K562 (cell line): ENCODE measurements around the gene SP6. TPM values are rescaled to one million over a fixed set of nuclear protein-coding genes. Genes with fewer than 3 reads are reported as not detected.

ENCODE experiments used
- ATF1 ChIP-seq, 2 experiments: fragments of 450-650 bp in 1 of 2; IDR thresholded peaks; 2 replicates each; pipeline ENCODE4 v1.6.1; 2016; ENCODE audit warnings: missing compliant biosample characterization in 1 of 2, missing genetic modification characterization in 1 of 2
- BACH1 ChIP-seq: fragments of 200-800 bp; sonication (Bioruptor generic); IDR thresholded peaks from 2 replicates; pipeline ENCODE4 v1.6.1; 2016; ENCODE audit warnings: missing genetic modification characterization, missing compliant biosample characterization
- CBFB ChIP-seq: sonication (generic); formaldehyde crosslinking; IDR thresholded peaks from 2 replicates; pipeline ENCODE4 v1.4.0; 2020; ENCODE audit warnings: mild to moderate bottlenecking, missing genetic modification reagents
- FOXK2 ChIP-seq, 2 experiments: fragments of 450-650 bp; IDR thresholded peaks in 1 of 2; conservative IDR thresholded peaks in 1 of 2; 2 replicates each; pipeline ENCODE4 v1.6.1; 2016; ENCODE audit warnings: low read depth in 2 of 2, mild to moderate bottlenecking in 1 of 2
- KHSRP ChIP-seq: fragments of 450-650 bp; IDR thresholded peaks from 2 replicates; pipeline ENCODE4 v1.6.1; 2017
- NCOR1 ChIP-seq: fragments of 450-650 bp; IDR thresholded peaks from 2 replicates; pipeline ENCODE4 v1.6.1; 2016; ENCODE audit warnings: mild to moderate bottlenecking, moderate library complexity
- NFE2 ChIP-seq: IDR thresholded peaks from 2 replicates; pipeline ENCODE4 v1.6.1; 2014; ENCODE audit warnings: antibody characterized with exemption, low read depth
- NRF1 ChIP-seq, 2 experiments: fragments of 450-650 bp; IDR thresholded peaks in 1 of 2; conservative IDR thresholded peaks in 1 of 2; 2 replicates each; pipeline ENCODE4 v1.6.1; 2014; ENCODE audit warnings: mild to moderate bottlenecking in 2 of 2
- SMARCA5 ChIP-seq: fragments of 450-650 bp; IDR thresholded peaks from 2 replicates; pipeline ENCODE4 v1.6.1; 2016
- SREBF1 ChIP-seq: fragments of 150-350 bp; IDR thresholded peaks from 2 replicates; pipeline ENCODE4 v1.6.1; 2014; ENCODE audit warnings: antibody characterized with exemption, low read depth, low read length, borderline replicate concordance
- VEZF1 ChIP-seq: fragments of 200-800 bp; sonication (Bioruptor generic); IDR thresholded peaks from 2 replicates; pipeline ENCODE4 v1.6.1; 2017; ENCODE audit warnings: missing genetic modification characterization, missing compliant biosample characterization
- ZEB2 ChIP-seq: fragments of 450-650 bp; IDR thresholded peaks from 2 replicates; pipeline ENCODE4 v1.6.1; 2016
- ZNF561 ChIP-seq: fragments of 450-650 bp; formaldehyde crosslinking; conservative IDR thresholded peaks from 2 replicates; pipeline ENCODE4 v1.4.0; 2020; ENCODE audit warnings: mild to moderate bottlenecking, moderate library complexity
- ZNF57 ChIP-seq: fragments of 450-650 bp; formaldehyde crosslinking; IDR thresholded peaks from 2 replicates; pipeline ENCODE4 v1.4.0; 2020; ENCODE audit warnings: mild to moderate bottlenecking, moderate library complexity
- ZNF583 ChIP-seq: fragments of 250-450 bp; sonication (Bioruptor Pico); IDR thresholded peaks from 2 replicates; pipeline ENCODE4 v1.4.0; 2020
- polyA plus RNA-seq, 8 experiments: library from polyadenylated mRNA; depleted of rRNA in 4 of 8; stranded (reverse) in 5 of 8; unstranded in 3 of 8; fragments of >200 nt; fragmentation: Nextera tagmentation in 2 of 8; fragmentation: Illumina TruSeq in 1 of 8; extraction: Ambion mirVana in 2 of 8; extraction: Trizol in 1 of 8; gene quantifications; 2 replicates each; pipeline versions ENCODE4 v1.2.1 to v1.2.3, GENCODE V29; 2011 to 2014; ENCODE audit warnings: inconsistent platforms in 1 of 8, missing spikeins in 1 of 8
- total RNA-seq, 7 experiments: library from RNA; depleted of rRNA in 6 of 7; stranded (reverse); fragments of >200 nt in 6 of 7; fragmentation: Illumina TruSeq in 2 of 7; extraction: Trizol in 2 of 7; gene quantifications; 2 replicates each; pipeline versions ENCODE4 v1.2.1 to v1.2.3, GENCODE V29; 2011 to 2021; ENCODE audit warnings: low replicate concordance in 1 of 7
- TF ChIP-seq, protein P1 (sequence below): sonication (generic); formaldehyde crosslinking; IDR thresholded peaks from 2 replicates; pipeline ENCODE4 v1.4.0; 2020; ENCODE audit warnings: mild to moderate bottlenecking, missing genetic modification reagents
- TF ChIP-seq, protein P2 (sequence below), 2 experiments: fragments of 450-650 bp in 1 of 2; sonication (generic) in 1 of 2; formaldehyde crosslinking in 1 of 2; IDR thresholded peaks in 1 of 2; conservative IDR thresholded peaks in 1 of 2; 2 replicates each; pipeline versions ENCODE4 v1.6.1 to v1.8.1; 2016 to 2023; ENCODE audit warnings: mild to moderate bottlenecking in 2 of 2, moderate library complexity in 2 of 2, inconsistent platforms in 1 of 2, missing genetic modification reagents in 1 of 2

The SP6 gene
- total and polyA plus RNA-seq, 9 of the 15 experiments (the other 6 are each of a cell fraction or from before 2014, with no cell fraction given) = 0.11 to 7.9 (median 2.2) TPM

DNA sequence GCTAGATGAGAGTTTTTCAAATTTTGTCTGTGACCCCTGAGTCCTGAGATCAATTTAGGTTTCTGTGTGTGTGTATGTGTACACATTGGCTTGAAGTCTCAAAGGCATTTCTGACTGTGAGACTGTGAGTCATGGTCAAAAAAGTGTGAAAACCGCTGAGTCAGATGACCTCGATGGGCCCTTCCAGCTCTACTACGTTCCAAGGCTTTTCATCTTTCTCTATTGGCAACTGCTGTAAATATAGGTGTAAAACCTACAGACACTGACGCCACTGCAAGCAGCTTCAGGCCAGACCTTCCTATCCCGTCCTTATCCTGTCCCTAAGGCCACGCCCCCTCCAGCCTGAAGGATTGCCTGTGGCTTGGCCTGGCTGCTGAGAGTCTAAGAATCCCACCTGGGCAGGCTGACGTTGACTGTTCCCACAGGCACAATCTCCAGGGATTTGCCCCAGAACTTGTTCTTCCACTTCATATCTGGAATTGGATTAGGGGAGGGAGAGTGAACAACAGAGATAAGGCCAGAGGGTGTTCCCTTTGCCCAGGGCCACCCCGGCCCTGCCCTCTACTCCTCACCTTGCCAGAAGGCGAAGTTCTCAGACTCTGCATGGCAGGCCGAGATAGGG lies 40.7 kb downstream of the SP6 start (continued):
- TF ChIP-seq, protein P1, sequence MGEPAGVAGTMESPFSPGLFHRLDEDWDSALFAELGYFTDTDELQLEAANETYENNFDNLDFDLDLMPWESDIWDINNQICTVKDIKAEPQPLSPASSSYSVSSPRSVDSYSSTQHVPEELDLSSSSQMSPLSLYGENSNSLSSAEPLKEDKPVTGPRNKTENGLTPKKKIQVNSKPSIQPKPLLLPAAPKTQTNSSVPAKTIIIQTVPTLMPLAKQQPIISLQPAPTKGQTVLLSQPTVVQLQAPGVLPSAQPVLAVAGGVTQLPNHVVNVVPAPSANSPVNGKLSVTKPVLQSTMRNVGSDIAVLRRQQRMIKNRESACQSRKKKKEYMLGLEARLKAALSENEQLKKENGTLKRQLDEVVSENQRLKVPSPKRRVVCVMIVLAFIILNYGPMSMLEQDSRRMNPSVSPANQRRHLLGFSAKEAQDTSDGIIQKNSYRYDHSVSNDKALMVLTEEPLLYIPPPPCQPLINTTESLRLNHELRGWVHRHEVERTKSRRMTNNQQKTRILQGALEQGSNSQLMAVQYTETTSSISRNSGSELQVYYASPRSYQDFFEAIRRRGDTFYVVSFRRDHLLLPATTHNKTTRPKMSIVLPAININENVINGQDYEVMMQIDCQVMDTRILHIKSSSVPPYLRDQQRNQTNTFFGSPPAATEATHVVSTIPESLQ = no peak
- peak; percentile 11 to 34; a peak in 1 of 4 replicates for TF ChIP-seq NRF1 (conservative IDR thresholded peaks at IDR 0.05 in 1 of 2, IDR thresholded peaks at IDR 0.05 in 1 of 2)
- peak; percentile 20; the same call in 1 of the 2 replicates for TF ChIP-seq VEZF1 (CRISPR knock-in tag)
- TF ChIP-seq, protein P2, sequence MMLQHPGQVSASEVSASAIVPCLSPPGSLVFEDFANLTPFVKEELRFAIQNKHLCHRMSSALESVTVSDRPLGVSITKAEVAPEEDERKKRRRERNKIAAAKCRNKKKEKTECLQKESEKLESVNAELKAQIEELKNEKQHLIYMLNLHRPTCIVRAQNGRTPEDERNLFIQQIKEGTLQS (IDR thresholded peaks at IDR 0.05) = peak; percentile 73
- TF ChIP-seq, protein P2 (CRISPR knock-in tag; conservative IDR thresholded peaks at IDR 0.05) = no peak
- peak; percentile 88 for TF ChIP-seq BACH1 (tag)
- no peak for TF ChIP-seq SREBF1
- no peak for TF ChIP-seq ATF1 (CRISPR knock-in tag; IDR thresholded peaks at IDR 0.05)
- TF ChIP-seq ATF1 (tag; IDR thresholded peaks at IDR 0.05) = peak; percentile 25; the same call in 1 of the 2 replicates
- TF ChIP-seq KHSRP = no peak
- TF ChIP-seq ZNF561 (CRISPR knock-in tag) = no peak
- no peak for TF ChIP-seq ZEB2
- no peak for TF ChIP-seq ZNF57 (CRISPR knock-in tag)
- no peak for TF ChIP-seq ZNF583 (CRISPR knock-in tag)
- TF ChIP-seq FOXK2 (conservative IDR thresholded peaks at IDR 0.05 in 1 of 2, IDR thresholded peaks at IDR 0.05 in 1 of 2; ENCODE audit: low read depth in 2 of 2) = peak in 1 of 2 experiments; percentile 24; a peak in 1 of 4 replicates
- TF ChIP-seq NCOR1 = peak; percentile 56; the same call in 1 of the 2 replicates
- TF ChIP-seq NFE2 = peak; percentile 88
- TF ChIP-seq CBFB (CRISPR knock-in tag) = no peak
- TF ChIP-seq SMARCA5 = no peak
